SJCRH30 (cell line): Measurements from ENCODE around the gene CACNA1B. TPM values are rescaled to one million over a fixed set of nuclear protein-coding genes. Genes with fewer than 3 reads are reported as not detected.
A peak's percentile ranks its signal among the peaks of the same experiment; 100 is the strongest.
"Not testable (repeated sequence)": the region's sequence is repeated elsewhere in the genome, so short reads cannot be mapped to it uniquely, and the experiment has no call there.

Source experiments
- DNase-seq, 2 experiments: peaks; one replicate each; pipeline ENCODE4 v3.0.0-alpha.2; 2015 to 2020
- H3K27ac ChIP-seq: fragments of 250-450 bp; sonication (Bioruptor Pico); 2 replicates; pipeline ENCODE4 v1.5.1; 2020; ENCODE audit warnings: mild to moderate bottlenecking, moderate library complexity
- H3K27me3 ChIP-seq: fragments of 250-450 bp; sonication (Bioruptor Pico); 2 replicates; pipeline ENCODE4 v1.5.1; 2020; ENCODE audit warnings: mild to moderate bottlenecking, moderate library complexity
- H3K36me3 ChIP-seq: fragments of 250-450 bp; sonication (Bioruptor Pico); 2 replicates; pipeline ENCODE4 v1.5.1; 2020; ENCODE audit warnings: mild to moderate bottlenecking, moderate library complexity
- H3K4me1 ChIP-seq: fragments of 250-450 bp; sonication (Bioruptor Pico); 2 replicates; pipeline ENCODE4 v1.5.1; 2020; ENCODE audit warnings: mild to moderate bottlenecking, moderate library complexity
- H3K4me3 ChIP-seq: fragments of 250-450 bp; sonication (Bioruptor Pico); 2 replicates; pipeline ENCODE4 v1.5.1; 2020; ENCODE audit warnings: mild to moderate bottlenecking, moderate library complexity
- H3K9me3 ChIP-seq: fragments of 250-450 bp; sonication (Bioruptor Pico); replicated peaks from 2 replicates; pipeline ENCODE4 v1.5.1; 2020; ENCODE audit warnings: mild to moderate bottlenecking, moderate library complexity
- total RNA-seq: library from RNA; depleted of rRNA; stranded (reverse); fragments of >200 nt; shearing (Covaris generic); gene quantifications from 2 replicates; pipeline ENCODE4 v1.2.3, GENCODE V29; 2014

CACNA1B gene
- total RNA-seq, 1 experiment from 2014 or later, result 0.02 TPM

GRCh38 chr9:138007918-138008841 lies 130.6 kb downstream of the CACNA1B start:
- Histone ChIP-seq H3K27me3 (no peaks in the 10 kb centered on the region), H3K9me3 (no peaks in the 10 kb centered on the region), H3K4me3 (no peak overlapping the region), H3K36me3 (no peaks in the 10 kb centered on the region), H3K27ac (no peak overlapping the region), H3K4me1 (peaks cover 3% of the 10 kb centered on the region; the same call in 1 of the 2 replicates)
- DNase-seq, result no peak

- DNase-seq, result no peak
- H3K4me1 ChIP-seq, result peaks cover 3% of the 10 kb centered on the region; the same call in 1 of the 2 replicates
- no peak overlapping the region for H3K4me3 ChIP-seq
- no peaks in the 10 kb centered on the region for H3K27me3 ChIP-seq
- H3K27ac ChIP-seq, result no peak overlapping the region
- no peaks in the 10 kb centered on the region for H3K9me3 ChIP-seq
- no peaks in the 10 kb centered on the region for H3K36me3 ChIP-seq
Measured at GRCh38 chr9:138009016-138009802, 131.6 kb downstream of the CACNA1B start.

- Histone ChIP-seq H3K4me1 (peaks cover 3% of the 10 kb centered on the region; the same call in 1 of the 2 replicates), H3K27me3 (no peaks in the 10 kb centered on the region), H3K27ac (no peak overlapping the region), H3K9me3 (no peaks in the 10 kb centered on the region), H3K36me3 (no peaks in the 10 kb centered on the region), H3K4me3 (no peak overlapping the region)
- DNase-seq, result peak; percentile 66 to 70
Measured at GRCh38 chr9:138009803-138010690, 132.5 kb downstream of the CACNA1B start.

GRCh38 chr9:138010861-138011260 lies 133.3 kb downstream of the CACNA1B start:
- no peaks in the 10 kb centered on the region for H3K9me3 ChIP-seq
- H3K27me3 ChIP-seq, result no peaks in the 10 kb centered on the region
- H3K36me3 ChIP-seq, result no peaks in the 10 kb centered on the region
- peaks cover 3% of the 10 kb centered on the region; the same call in 1 of the 2 replicates for H3K4me1 ChIP-seq
- no peak overlapping the region for H3K27ac ChIP-seq
- no peak for DNase-seq
- no peak overlapping the region for H3K4me3 ChIP-seq

GRCh38 chr9:138011951-138012500 lies 134.4 kb downstream of the CACNA1B start:
- Histone ChIP-seq H3K27me3 (no peaks in the 10 kb centered on the region), H3K4me1 (peaks cover 3% of the 10 kb centered on the region; the same call in 1 of the 2 replicates), H3K9me3 (no peaks in the 10 kb centered on the region), H3K4me3 (no peak overlapping the region), H3K36me3 (no peaks in the 10 kb centered on the region), H3K27ac (no peak overlapping the region)
- no peak for DNase-seq

GRCh38 chr9:138013273-138013672 lies 135.7 kb downstream of the CACNA1B start:
- Histone ChIP-seq H3K36me3 (no peaks in the 10 kb centered on the region), H3K4me3 (no peak overlapping the region), H3K4me1 (peaks cover 3% of the 10 kb centered on the region; the same call in 1 of the 2 replicates), H3K27ac (no peak overlapping the region), H3K27me3 (no peaks in the 10 kb centered on the region), H3K9me3 (no peaks in the 10 kb centered on the region)
- no peak for DNase-seq

GRCh38 chr9:138013836-138014562 lies 136.4 kb downstream of the CACNA1B start:
- Histone ChIP-seq H3K27me3 (no peaks in the 10 kb centered on the region), H3K4me1 (peaks cover 3% of the 10 kb centered on the region; the same call in 1 of the 2 replicates), H3K4me3 (no peak overlapping the region), H3K27ac (no peak overlapping the region), H3K36me3 (no peaks in the 10 kb centered on the region), H3K9me3 (no peaks in the 10 kb centered on the region)
- DNase-seq, result no peak

GRCh38 chr9:138014563-138014945 lies 137.0 kb downstream of the CACNA1B start:
- H3K36me3 ChIP-seq, result no peaks in the 10 kb centered on the region
- H3K27me3 ChIP-seq, result no peaks in the 10 kb centered on the region
- H3K27ac ChIP-seq, result no peak overlapping the region
- no peak for DNase-seq
- H3K4me1 ChIP-seq, result peaks cover 3% of the 10 kb centered on the region; the same call in 1 of the 2 replicates
- no peaks in the 10 kb centered on the region for H3K9me3 ChIP-seq
- no peak overlapping the region for H3K4me3 ChIP-seq

- Histone ChIP-seq H3K4me3 (no peak overlapping the region), H3K36me3 (no peaks in the 10 kb centered on the region), H3K9me3 (no peaks in the 10 kb centered on the region), H3K27ac (no peak overlapping the region), H3K4me1 (peaks cover 3% of the 10 kb centered on the region; the same call in 1 of the 2 replicates), H3K27me3 (no peaks in the 10 kb centered on the region)
- no peak for DNase-seq
Measured at GRCh38 chr9:138015021-138015829, 137.6 kb downstream of the CACNA1B start.

GRCh38 chr9:138016406-138017187 lies 139.0 kb downstream of the CACNA1B start:
- H3K27ac ChIP-seq, result no peak overlapping the region
- no peak overlapping the region for H3K4me3 ChIP-seq
- no peak for DNase-seq
- H3K9me3 ChIP-seq, result no peaks in the 10 kb centered on the region
- H3K27me3 ChIP-seq, result no peaks in the 10 kb centered on the region
- H3K36me3 ChIP-seq, result no peaks in the 10 kb centered on the region
- no peaks in the 10 kb centered on the region for H3K4me1 ChIP-seq

GRCh38 chr9:138017200-138017599 lies 139.6 kb downstream of the CACNA1B start:
- Histone ChIP-seq H3K4me3 (no peak overlapping the region), H3K27me3 (no peaks in the 10 kb centered on the region), H3K9me3 (no peaks in the 10 kb centered on the region), H3K4me1 (no peaks in the 10 kb centered on the region), H3K36me3 (no peaks in the 10 kb centered on the region), H3K27ac (no peak overlapping the region)
- no peak for DNase-seq

- not testable (repeated sequence) for H3K27ac ChIP-seq, H3K27me3 ChIP-seq, DNase-seq
Measured at GRCh38 chr9:138019514-138019913, 141.9 kb downstream of the CACNA1B start.

More at GRCh38 chr9:138019514-138019913, 141.9 kb downstream of the CACNA1B start:
- H3K4me1 ChIP-seq, H3K4me3 ChIP-seq, H3K36me3 ChIP-seq, H3K9me3 ChIP-seq: not testable (repeated sequence)
